Endothelial cell of umbilical vein (primary cell): ENCODE measurements around the gene N4BP2. TPM values are rescaled to one million over a fixed set of nuclear protein-coding genes. Genes with fewer than 3 reads are reported as not detected.

Source experiments
- BruUV-seq: library from RNA; stranded (reverse); fragments of 400-500 nt; replicated peaks from 2 replicates; lab custom pipeline; 2021; lab: Mats Ljungman, UMichigan
- CTCF ChIA-PET: fragments of 300-600, 350-600 bp; sonication (Branson Sonifier 250); formaldehyde crosslinking; loops from one replicate; lab custom pipeline; 2021; ENCODE audit warnings: antibody characterized with exemption, inconsistent platforms; lab: Charles Lee
- POLR2A ChIA-PET: fragments of 300-600, 350-600 bp; sonication (Branson Sonifier 250); formaldehyde crosslinking; loops from one replicate; lab custom pipeline; 2021; ENCODE audit warnings: antibody characterized with exemption, inconsistent platforms; lab: Charles Lee
- DNase-seq: peaks from one replicate; pipeline ENCODE4 v3.0.0-alpha.2; 2011; ENCODE audit warnings: low read depth, low spot score
- FAIRE-seq: peaks from 2 replicates; lab custom pipeline; 2011; peaks lifted over from hg19 to GRCh38; lab: Jason Lieb, UNC
- H2AFZ ChIP-seq: 2 replicates; pipeline ENCODE4 v1.6.0; 2012; ENCODE audit warnings: low read depth, low read length, control low read depth, inconsistent platforms
- H3K27ac ChIP-seq: 2 replicates; pipeline ENCODE4 v1.5.1; 2011; ENCODE audit warnings: low read depth, mild to moderate bottlenecking, control low read depth, low read length, moderate library complexity; ENCODE audit not compliant: insufficient read depth
- H3K27me3 ChIP-seq, 2 experiments: 2 replicates each; pipeline versions ENCODE4 v1.6.0 to v1.6.1; 2011; ENCODE audit warnings: low read length in 2 of 2, mixed read lengths in 1 of 2; ENCODE audit not compliant: control insufficient read depth in 2 of 2, insufficient read depth in 2 of 2
- H3K36me3 ChIP-seq, 2 experiments: 2 replicates in 1 of 2; 3 replicates in 1 of 2; pipeline ENCODE4 v1.5.1; 2011; ENCODE audit warnings: low read length in 2 of 2, mild to moderate bottlenecking in 1 of 2, moderate library complexity in 1 of 2; ENCODE audit not compliant: control insufficient read depth in 2 of 2, insufficient read depth in 2 of 2; ENCODE audit errors: extremely low read depth in 1 of 2
- H3K4me1 ChIP-seq: 3 replicates; pipeline ENCODE4 v1.5.1; 2011; ENCODE audit warnings: mild to moderate bottlenecking, low read length; ENCODE audit not compliant: control insufficient read depth, insufficient read depth; ENCODE audit errors: extremely low read depth
- H3K4me2 ChIP-seq: 2 replicates; pipeline ENCODE4 v1.6.1; 2011; ENCODE audit warnings: low read length, control low read depth, mixed read lengths; ENCODE audit not compliant: insufficient read depth
- H3K4me3 ChIP-seq, 3 experiments: fragments of 200-600 bp in 1 of 3; sonication (generic), shearing (Covaris generic) in 1 of 3; replicated peaks in 1 of 3; 2 replicates each; pipeline ENCODE4 v1.5.1; 2011 to 2016; ENCODE audit warnings: control low read depth in 3 of 3, low read length in 3 of 3, mild to moderate bottlenecking in 2 of 3, inconsistent platforms in 1 of 3, low read depth in 1 of 3, moderate library complexity in 1 of 3; ENCODE audit not compliant: insufficient read depth in 1 of 3
- H3K79me2 ChIP-seq: 2 replicates; pipeline ENCODE4 v1.6.0; 2012; ENCODE audit warnings: low read length, inconsistent platforms; ENCODE audit not compliant: control insufficient read depth, insufficient read depth
- H3K9ac ChIP-seq: replicated peaks from 2 replicates; pipeline ENCODE3; 2011; ENCODE audit warnings: low read length, control low read depth; ENCODE audit not compliant: insufficient read depth; ENCODE audit errors: extremely low read depth
- H3K9me1 ChIP-seq: replicated peaks from 3 replicates; pipeline ENCODE4 v1.6.0; 2011; ENCODE audit warnings: mild to moderate bottlenecking, low read length; ENCODE audit not compliant: control insufficient read depth, insufficient read depth; ENCODE audit errors: extremely low read depth
- H3K9me3 ChIP-seq: replicated peaks from 2 replicates; pipeline ENCODE4 v1.5.1; 2012; ENCODE audit warnings: low read length, inconsistent platforms; ENCODE audit not compliant: control insufficient read depth, insufficient read depth
- H4K20me1 ChIP-seq: replicated peaks from 2 replicates; pipeline ENCODE3; 2011; ENCODE audit warnings: mild to moderate bottlenecking, low read length; ENCODE audit not compliant: control insufficient read depth, insufficient read depth; ENCODE audit errors: extremely low read depth
- EZH2 ChIP-seq: IDR thresholded peaks from 2 replicates; pipeline ENCODE4 v1.6.1; 2012; ENCODE audit warnings: borderline replicate concordance, low read depth, mild to moderate bottlenecking, moderate library complexity, low read length, inconsistent platforms; ENCODE audit not compliant: severe bottlenecking
- FOS ChIP-seq: IDR thresholded peaks from 2 replicates; pipeline ENCODE4 v1.6.1; 2011; ENCODE audit warnings: mild to moderate bottlenecking, low read length, moderate library complexity, borderline replicate concordance; ENCODE audit not compliant: insufficient read depth
- GATA2 ChIP-seq: IDR thresholded peaks from 2 replicates; pipeline ENCODE4 v1.7.0; 2011; ENCODE audit warnings: low read depth, mild to moderate bottlenecking, moderate library complexity, mixed read lengths, low read length; ENCODE audit not compliant: insufficient read length, insufficient read depth
- JUN ChIP-seq: IDR thresholded peaks from 2 replicates; pipeline ENCODE4 v1.6.1; 2011; ENCODE audit warnings: borderline replicate concordance, low read depth; ENCODE audit not compliant: insufficient read length, insufficient read depth
- MYC ChIP-seq: IDR thresholded peaks from one replicate; pipeline ENCODE4 v1.6.1; 2011; ENCODE audit warnings: mild to moderate bottlenecking, low read depth, low read length
- POLR2A ChIP-seq: IDR thresholded peaks from 2 replicates; pipeline ENCODE4 v1.6.1; 2012; ENCODE audit warnings: low read depth, mild to moderate bottlenecking, control low read depth, low read length
- POLR2AphosphoS5 ChIP-seq: IDR thresholded peaks from 2 replicates; pipeline ENCODE4 v1.6.1; 2012; ENCODE audit warnings: low read depth, mild to moderate bottlenecking, control low read depth, low read length, moderate library complexity; ENCODE audit not compliant: insufficient read depth
- dilution Hi-C: fragments of 300-500 bp; cut with MboI; formaldehyde crosslinking; loops from one replicate; pipeline ENCODE4 v1.15.0; 2019; ENCODE audit warnings: low sequenced_read_pairs; ENCODE audit not compliant: extremely low pct_ligation_motif_present
- intact Hi-C: fragments of 100-400 bp; cut with micrococcal nuclease; formaldehyde crosslinking; loops from one replicate; pipeline ENCODE4 v1.10.0; 2022
- polyA plus RNA-seq, 4 experiments: library from polyadenylated mRNA; depleted of rRNA in 3 of 4; stranded (reverse) in 3 of 4; unstranded in 1 of 4; fragments of >200 nt; gene quantifications; 2 replicates each; pipeline versions ENCODE4 v1.2.1 to v1.2.3, GENCODE V29; 2011 to 2012; ENCODE audit warnings: missing spikeins in 1 of 4
- total RNA-seq: library from RNA; stranded (reverse); gene quantifications from 2 replicates; pipeline ENCODE4 v1.2.3, GENCODE V29; 2021
- TF ChIP-seq, protein P1 (sequence below), 2 donors: IDR thresholded peaks; 1 replicate in 1 of 2; 2 replicates in 1 of 2; pipeline ENCODE4 v1.5.1; 2011; ENCODE audit warnings: low read length in 2 of 2, mild to moderate bottlenecking in 2 of 2, moderate library complexity in 2 of 2, control low read depth in 1 of 2, inconsistent platforms in 1 of 2, low read depth in 1 of 2; ENCODE audit not compliant: insufficient read depth in 1 of 2; ENCODE audit errors: extremely low read depth in 1 of 2

N4BP2 gene
- total and polyA plus RNA-seq, 2 donors (not counting 3 experiments of a cell fraction or from before 2014, with no cell fraction given): 0.87 to 6.9 TPM

DNA sequence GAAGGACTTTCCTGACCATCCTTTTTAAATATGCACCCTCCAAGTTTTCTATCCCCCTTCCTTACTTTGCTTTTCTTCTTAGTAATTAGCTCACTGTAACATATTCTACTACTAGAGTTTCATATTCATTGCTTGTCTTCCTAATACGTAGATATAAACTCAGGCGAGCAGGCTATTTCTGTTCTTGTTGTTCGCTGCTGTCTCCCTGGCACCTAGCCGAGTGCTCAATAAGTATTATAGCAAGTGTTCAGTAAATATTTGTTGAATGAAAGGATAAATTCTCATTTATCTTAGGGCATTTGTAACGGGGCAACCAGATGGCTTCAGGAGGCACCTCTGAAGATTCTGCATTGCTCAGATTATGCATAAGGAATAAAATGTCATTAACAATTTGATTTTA is 133.4 kb downstream of the N4BP2 start:
- CTCF ChIA-PET: interaction anchor here (1.1 kb wide), 1 partner anchor 37 kb away, joined by 3 read pairs; no protein-coding TSS in a partner anchor
- Histone ChIP-seq H3K4me1 (no peaks in the 10 kb centered on the region), H3K9me1 (no peaks in the 10 kb centered on the region), H2AFZ (no peak overlapping the region), H3K27me3 (no peaks in the 10 kb centered on the region), H3K27ac (no peak overlapping the region), H4K20me1 (no peaks in the 10 kb centered on the region), H3K4me2 (no peak overlapping the region), H3K9ac (no peak overlapping the region), H3K9me3 (no peaks in the 10 kb centered on the region), H3K36me3 (no peaks in the 10 kb centered on the region), H3K79me2 (no peaks in the 10 kb centered on the region), H3K4me3 (no peak overlapping the region)
- intact Hi-C loops (no loop called here), dilution Hi-C loops (no loop called here)
- DNase-seq: no peak
- BruUV-seq: no TSS peak
- FAIRE-seq: no peak
- POLR2A ChIA-PET: no interaction called here
- TF ChIP-seq, protein P1, sequence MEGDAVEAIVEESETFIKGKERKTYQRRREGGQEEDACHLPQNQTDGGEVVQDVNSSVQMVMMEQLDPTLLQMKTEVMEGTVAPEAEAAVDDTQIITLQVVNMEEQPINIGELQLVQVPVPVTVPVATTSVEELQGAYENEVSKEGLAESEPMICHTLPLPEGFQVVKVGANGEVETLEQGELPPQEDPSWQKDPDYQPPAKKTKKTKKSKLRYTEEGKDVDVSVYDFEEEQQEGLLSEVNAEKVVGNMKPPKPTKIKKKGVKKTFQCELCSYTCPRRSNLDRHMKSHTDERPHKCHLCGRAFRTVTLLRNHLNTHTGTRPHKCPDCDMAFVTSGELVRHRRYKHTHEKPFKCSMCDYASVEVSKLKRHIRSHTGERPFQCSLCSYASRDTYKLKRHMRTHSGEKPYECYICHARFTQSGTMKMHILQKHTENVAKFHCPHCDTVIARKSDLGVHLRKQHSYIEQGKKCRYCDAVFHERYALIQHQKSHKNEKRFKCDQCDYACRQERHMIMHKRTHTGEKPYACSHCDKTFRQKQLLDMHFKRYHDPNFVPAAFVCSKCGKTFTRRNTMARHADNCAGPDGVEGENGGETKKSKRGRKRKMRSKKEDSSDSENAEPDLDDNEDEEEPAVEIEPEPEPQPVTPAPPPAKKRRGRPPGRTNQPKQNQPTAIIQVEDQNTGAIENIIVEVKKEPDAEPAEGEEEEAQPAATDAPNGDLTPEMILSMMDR (IDR thresholded peaks at IDR 0.05; ENCODE audit: extremely low read depth in 1 of 2, insufficient read depth in 1 of 2, low read depth in 1 of 2, low read length in 2 of 2): no peak
- TF ChIP-seq GATA2 (no peak), JUN (no peak), EZH2 (no peak), POLR2AphosphoS5 (no peak), POLR2A (no peak), MYC (no peak), FOS (no peak)
